Skeletal muscle satellite cell (primary cell): Measurements from ENCODE around the gene ZNF844.
A peak's percentile ranks its signal among the peaks of the same experiment; 100 is the strongest.
"Not testable (repeated sequence)": the region's sequence is repeated elsewhere in the genome, so short reads cannot be mapped to it uniquely, and the experiment has no call there.

Experiments used
- H3K27me3 ChIP-seq: 2 replicates; pipeline ENCODE4 v1.7.0; 2013; ENCODE audit warnings: low read length; ENCODE audit not compliant: control insufficient read depth, insufficient read depth
- H3K36me3 ChIP-seq: 2 replicates; pipeline ENCODE4 v1.7.0; 2013; ENCODE audit warnings: mild to moderate bottlenecking, control low read depth, low read length; ENCODE audit not compliant: insufficient read depth
- H3K4me1 ChIP-seq: 2 replicates; pipeline ENCODE4 v1.7.0; 2013; ENCODE audit warnings: low read length; ENCODE audit not compliant: control insufficient read depth, insufficient read depth
- H3K4me2 ChIP-seq: 2 replicates; pipeline ENCODE4 v1.7.0; 2013; ENCODE audit warnings: mild to moderate bottlenecking, low read length
- H3K4me3 ChIP-seq: 2 replicates; pipeline ENCODE4 v1.7.0; 2013; ENCODE audit warnings: low read length
- H3K9ac ChIP-seq: 2 replicates; pipeline ENCODE4 v1.7.0; 2013; ENCODE audit warnings: mild to moderate bottlenecking, low read depth, low read length, moderate library complexity
- H3K9me3 ChIP-seq: replicated peaks from 2 replicates; pipeline ENCODE4 v1.7.0; 2013; ENCODE audit warnings: mild to moderate bottlenecking, control low read depth, low read length

ZNF844 gene

GRCh38 chr19:12052497-12053169 lies 11.9 kb upstream of the ZNF844 start, which contains the start of gene ZNF878:
Gene ZNF878 (minus strand): TSS chr19:12052961. CDS start chr19:12052801, 160 bp downstream.
- Histone ChIP-seq H3K4me3 (peak within 1 kb of the TSS; percentile 88), H3K9ac (peak within 1 kb of the TSS; percentile 79)

GRCh38 chr19:12055784-12056183 lies 8.7 kb upstream of the ZNF844 start:
- Histone ChIP-seq H3K4me2 (no peak overlapping the region), H3K4me1 (peaks cover 3% of the 10 kb centered on the region), H3K36me3 (no peaks in the 10 kb centered on the region), H3K4me3 (no peak overlapping the region), H3K9me3 (no peaks in the 10 kb centered on the region), H3K9ac (no peak overlapping the region), H3K27me3 (no peaks in the 10 kb centered on the region)

More at GRCh38 chr19:12052497-12053169, 11.9 kb upstream of the ZNF844 start, which contains the start of gene ZNF878:
- no peaks in the 10 kb centered on the region for H3K36me3 ChIP-seq
- no peaks in the 10 kb centered on the region for H3K27me3 ChIP-seq
- peaks cover 3% of the 10 kb centered on the region for H3K4me1 ChIP-seq
- no peaks in the 10 kb centered on the region for H3K9me3 ChIP-seq
- H3K4me2 ChIP-seq = peak within 1 kb of the TSS; percentile 98

- H3K4me3 ChIP-seq = no peak overlapping the region
- no peaks in the 10 kb centered on the region for H3K27me3 ChIP-seq
- peaks cover 64% of the 10 kb centered on the region for H3K36me3 ChIP-seq
- peaks cover 66% of the 10 kb centered on the region for H3K9me3 ChIP-seq
- H3K4me2 ChIP-seq = no peak overlapping the region
- H3K4me1 ChIP-seq = no peaks in the 10 kb centered on the region
- no peak overlapping the region for H3K9ac ChIP-seq
Measured at GRCh38 chr19:12075538-12076139, 11.1 kb downstream of the ZNF844 start.

- H3K4me1 ChIP-seq, H3K27me3 ChIP-seq, H3K4me3 ChIP-seq, H3K4me2 ChIP-seq, H3K9ac ChIP-seq: not testable (repeated sequence)
- peaks cover 72% of the 10 kb centered on the region for H3K9me3 ChIP-seq
- H3K36me3 ChIP-seq = peaks cover 64% of the 10 kb centered on the region
Measured at GRCh38 chr19:12076331-12076730, 11.8 kb downstream of the ZNF844 start.

- Histone ChIP-seq H3K36me3 (peaks cover 58% of the 10 kb centered on the region), H3K9ac (no peak overlapping the region), H3K9me3 (peaks cover 66% of the 10 kb centered on the region), H3K27me3 (no peaks in the 10 kb centered on the region), H3K4me1 (no peaks in the 10 kb centered on the region), H3K4me2 (no peak overlapping the region), H3K4me3 (no peak overlapping the region)
Measured at GRCh38 chr19:12077375-12077774, 12.8 kb downstream of the ZNF844 start.

- peaks cover 11% of the 10 kb centered on the region for H3K36me3 ChIP-seq
- not testable (repeated sequence) for H3K4me1 ChIP-seq, H3K4me3 ChIP-seq, H3K9ac ChIP-seq, H3K27me3 ChIP-seq, H3K4me2 ChIP-seq
- H3K9me3 ChIP-seq = peaks cover 17% of the 10 kb centered on the region
Measured at GRCh38 chr19:12083336-12083735, 18.8 kb downstream of the ZNF844 start.

GRCh38 chr19:12085074-12085818 lies 20.7 kb downstream of the ZNF844 start:
- Histone ChIP-seq H3K4me1 (no peaks in the 10 kb centered on the region), H3K27me3 (no peaks in the 10 kb centered on the region), H3K9ac (no peak overlapping the region), H3K4me2 (no peak overlapping the region), H3K36me3 (peaks cover 2% of the 10 kb centered on the region), H3K4me3 (no peak overlapping the region), H3K9me3 (peaks cover 9% of the 10 kb centered on the region)

- Histone ChIP-seq H3K36me3 (no peaks in the 10 kb centered on the region), H3K4me3 (no peak overlapping the region), H3K27me3 (no peaks in the 10 kb centered on the region)
Measured at GRCh38 chr19:12090807-12091206, 26.3 kb downstream of the ZNF844 start.

GRCh38 chr19:12092065-12092867 lies 27.7 kb downstream of the ZNF844 start:
- Histone ChIP-seq H3K4me2 (peak overlapping the region; percentile 91), H3K9ac (peak overlapping the region; percentile 86), H3K4me1 (peaks cover 5% of the 10 kb centered on the region), H3K4me3 (peak overlapping the region; percentile 90), H3K27me3 (no peaks in the 10 kb centered on the region), H3K36me3 (no peaks in the 10 kb centered on the region), H3K9me3 (no peaks in the 10 kb centered on the region)

More at GRCh38 chr19:12090807-12091206, 26.3 kb downstream of the ZNF844 start:
- no peak overlapping the region for H3K4me2 ChIP-seq
- H3K9me3 ChIP-seq = no peaks in the 10 kb centered on the region
- peaks cover 5% of the 10 kb centered on the region for H3K4me1 ChIP-seq
- no peak overlapping the region for H3K9ac ChIP-seq

GRCh38 chr19:12092956-12093355 lies 28.4 kb downstream of the ZNF844 start:
- peaks cover under 1% of the 10 kb centered on the region for H3K36me3 ChIP-seq
- peaks cover 5% of the 10 kb centered on the region for H3K4me1 ChIP-seq
- H3K4me2 ChIP-seq = peak overlapping the region; percentile 91
- no peaks in the 10 kb centered on the region for H3K27me3 ChIP-seq
- no peaks in the 10 kb centered on the region for H3K9me3 ChIP-seq
- peak overlapping the region; percentile 86 for H3K9ac ChIP-seq
- H3K4me3 ChIP-seq = peak overlapping the region; percentile 90

- H3K4me2 ChIP-seq = no peak overlapping the region
- no peak overlapping the region for H3K4me3 ChIP-seq
- no peak overlapping the region for H3K9ac ChIP-seq
- no peaks in the 10 kb centered on the region for H3K9me3 ChIP-seq
- H3K27me3 ChIP-seq = no peaks in the 10 kb centered on the region
- H3K4me1 ChIP-seq = peaks cover 5% of the 10 kb centered on the region
- peaks cover 3% of the 10 kb centered on the region for H3K36me3 ChIP-seq
Measured at GRCh38 chr19:12093777-12094176, 29.2 kb downstream of the ZNF844 start.
